ENCODE measurements around the gene HRH3.

Gene HRH3

DNA sequence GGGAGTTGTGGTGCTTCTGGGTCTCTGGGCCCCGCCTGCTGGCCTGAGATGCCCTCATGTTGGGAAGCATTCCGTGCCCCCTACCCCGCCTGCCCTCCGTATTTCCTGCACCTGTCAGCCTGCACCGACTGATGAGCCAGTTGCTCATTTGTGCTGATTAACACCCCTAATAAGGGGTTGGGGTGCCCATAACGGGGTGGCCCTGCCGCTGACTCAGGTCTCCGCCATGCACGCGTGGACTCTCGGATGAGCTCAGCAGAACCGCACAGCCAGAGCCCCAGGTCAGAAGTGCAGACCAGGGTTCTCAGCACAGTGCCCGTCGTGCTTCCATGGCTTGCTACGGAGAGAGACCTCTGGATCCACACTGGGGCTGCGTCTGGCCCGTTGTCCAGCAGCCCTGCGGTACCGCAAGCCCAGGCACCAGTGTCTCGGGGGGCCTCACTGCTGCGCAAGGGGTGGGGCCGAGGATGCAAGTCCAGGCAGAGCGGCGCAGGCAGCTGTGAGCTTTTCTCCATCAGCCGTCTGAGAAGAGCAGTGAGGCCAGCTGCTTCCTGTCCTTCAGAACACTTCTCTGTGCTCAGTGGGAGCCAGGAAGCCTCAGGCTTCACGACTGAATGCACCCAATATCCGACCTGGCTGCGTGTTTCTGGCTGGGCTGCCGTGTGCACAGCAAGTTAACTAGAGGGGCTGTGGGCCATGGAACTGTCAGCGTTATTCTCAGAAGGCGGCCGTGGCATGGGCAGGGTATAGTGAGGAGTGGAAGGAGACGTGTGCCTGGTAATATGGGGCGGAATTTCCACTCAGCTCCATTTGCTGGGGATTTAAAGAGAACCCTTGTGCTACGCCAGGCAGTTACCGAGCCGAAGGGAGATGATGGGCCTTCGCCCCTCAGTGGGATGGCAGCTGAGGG lies 18.6 kb downstream of the HRH3 start:
- DNase-seq (ENCODE audit: low spot score) (no peak), FAIRE-seq (no peak)

DNA sequence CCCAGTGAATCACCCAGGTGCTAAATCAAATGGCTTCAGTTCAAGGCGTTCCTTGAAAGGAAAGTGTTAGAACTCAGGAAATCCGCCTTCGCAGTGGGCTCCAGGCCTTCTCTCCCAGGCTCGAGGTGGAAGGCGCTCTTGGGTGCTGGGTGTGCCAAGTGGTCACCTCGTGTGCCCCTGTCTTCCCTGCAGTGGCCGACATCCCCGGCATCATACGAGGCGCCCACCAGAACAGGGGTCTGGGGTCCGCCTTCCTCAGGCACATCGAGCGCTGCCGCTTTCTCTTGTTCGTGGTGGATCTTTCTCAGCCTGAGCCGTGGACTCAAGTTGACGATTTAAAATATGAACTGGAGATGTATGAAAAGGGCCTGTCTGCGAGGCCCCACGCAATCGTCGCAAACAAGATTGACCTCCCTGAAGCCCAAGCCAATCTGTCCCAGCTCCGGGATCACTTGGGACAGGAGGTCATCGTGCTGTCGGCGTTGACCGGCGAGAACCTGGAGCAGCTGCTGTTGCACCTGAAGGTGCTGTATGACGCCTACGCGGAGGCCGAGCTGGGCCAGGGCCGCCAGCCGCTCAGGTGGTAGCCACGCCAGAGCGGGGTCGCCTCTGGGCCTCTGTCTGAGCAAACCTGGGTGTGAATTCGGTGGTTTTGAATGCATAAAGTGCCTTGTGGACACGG lies 19.4 kb downstream of the HRH3 start:
- DNase-seq (ENCODE audit: low spot score) (no peak), FAIRE-seq (no peak)

DNA sequence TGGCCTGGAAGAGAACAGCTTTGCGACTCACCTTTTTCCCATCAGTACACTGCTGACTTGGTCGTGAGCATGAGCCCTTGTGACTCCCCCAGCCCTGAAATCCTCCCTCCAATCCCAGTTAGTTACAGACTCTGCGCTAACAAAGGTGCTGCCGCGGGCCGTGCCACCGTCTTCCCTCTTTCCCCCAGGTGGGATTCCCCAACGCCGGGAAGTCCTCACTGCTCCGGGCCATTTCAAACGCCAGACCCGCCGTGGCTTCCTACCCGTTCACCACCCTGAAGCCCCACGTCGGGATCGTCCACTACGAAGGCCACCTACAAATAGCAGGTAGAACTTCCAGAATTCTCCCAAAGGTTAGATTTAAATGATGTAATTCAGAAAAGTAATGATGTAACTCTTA lies 21.1 kb downstream of the HRH3 start:
- FAIRE-seq, result no peak
- no peak for DNase-seq (ENCODE audit: low spot score)

DNA sequence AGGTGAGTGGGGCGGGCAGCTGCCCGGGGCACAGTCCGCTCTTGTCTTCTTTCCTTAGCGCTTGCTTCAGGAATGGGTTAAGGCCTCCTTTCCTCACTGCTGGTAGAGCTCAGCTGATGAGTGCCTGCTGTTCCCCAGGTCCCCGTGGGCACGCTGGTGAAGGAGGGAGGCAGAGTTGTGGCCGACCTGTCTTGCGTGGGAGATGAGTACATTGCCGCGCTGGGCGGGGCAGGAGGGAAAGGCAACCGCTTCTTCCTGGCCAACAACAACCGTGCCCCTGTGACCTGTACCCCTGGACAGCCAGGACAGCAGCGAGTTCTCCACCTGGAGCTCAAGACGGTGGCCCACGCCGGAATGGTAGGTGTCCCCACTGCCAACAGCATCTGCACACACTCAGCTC lies 21.6 kb downstream of the HRH3 start:
- FAIRE-seq (no peak), DNase-seq (ENCODE audit: low spot score) (no peak)

GRCh38 chr20:62197801-62198200 lies 22.3 kb downstream of the HRH3 start:
- DNase-seq (ENCODE audit: low spot score), result no peak
- FAIRE-seq, result no peak

GRCh38 chr20:62197311-62197710 lies 22.8 kb downstream of the HRH3 start:
- DNase-seq (ENCODE audit: low spot score), result no peak
- no peak for FAIRE-seq

DNA sequence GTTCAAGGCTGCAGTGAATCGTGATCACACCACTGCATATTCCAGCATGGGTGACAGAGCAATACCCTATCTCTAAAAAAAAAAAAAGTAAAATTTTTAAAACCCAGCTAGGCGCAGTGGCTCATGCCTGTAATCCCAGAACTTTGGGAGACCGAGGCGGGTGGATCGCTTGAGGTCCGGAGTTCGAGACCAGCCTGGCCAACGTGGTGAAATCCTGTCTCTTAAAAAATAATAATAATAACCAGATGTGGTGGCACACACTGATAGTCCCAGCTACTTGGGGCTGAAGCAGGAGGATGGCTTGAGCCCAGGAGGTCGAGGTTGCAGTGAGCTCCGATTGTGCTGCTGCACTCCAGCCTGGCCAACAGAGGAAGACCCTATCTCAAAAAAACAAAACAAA lies 23.8 kb downstream of the HRH3 start:
- DNase-seq (ENCODE audit: low spot score) (no peak), FAIRE-seq (no peak)

GRCh38 chr20:62195736-62196135 lies 24.3 kb downstream of the HRH3 start:
- DNase-seq (ENCODE audit: low spot score) (no peak), FAIRE-seq (no peak)

DNA sequence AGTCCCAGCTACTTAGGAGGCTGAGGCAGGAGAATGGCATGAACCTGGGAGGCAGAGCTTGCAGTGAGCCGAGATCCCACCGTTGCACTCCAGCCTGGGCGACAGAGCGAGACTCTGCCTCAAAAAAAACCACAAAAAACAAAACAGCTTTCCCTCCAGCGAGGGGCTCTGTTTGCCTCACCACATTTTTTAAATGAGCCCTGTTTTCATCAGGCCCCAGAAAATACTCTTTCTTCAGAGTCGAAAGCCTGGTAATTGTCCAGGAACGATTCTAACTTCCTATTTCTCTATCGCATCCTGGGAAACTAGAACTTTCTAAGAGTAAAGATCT lies 25.0 kb downstream of the HRH3 start:
- DNase-seq (ENCODE audit: low spot score) (no peak), FAIRE-seq (no peak)

GRCh38 chr20:62193079-62194025 lies 26.7 kb downstream of the HRH3 start:
- no peak for DNase-seq (ENCODE audit: low spot score)
- no peak for FAIRE-seq

DNA sequence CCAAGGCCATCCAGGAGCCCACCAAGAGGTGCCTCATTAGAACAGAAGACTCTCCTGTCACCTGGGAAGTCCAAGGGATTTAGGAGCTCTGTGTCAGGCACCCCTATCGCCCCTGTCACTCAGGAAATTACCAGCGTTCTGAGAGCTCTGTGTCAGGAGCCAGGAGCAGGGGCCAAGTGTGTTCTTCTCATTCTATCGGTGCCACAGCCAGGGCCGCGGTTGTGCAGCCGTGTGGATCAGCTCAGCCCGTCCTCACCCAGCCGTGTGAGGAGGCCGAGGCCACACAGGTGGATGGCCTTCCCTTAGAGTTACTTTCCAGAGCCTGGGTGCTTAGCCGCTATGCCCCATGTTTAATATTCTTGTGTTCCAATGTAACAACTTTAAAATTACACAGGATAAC lies 27.4 kb downstream of the HRH3 start:
- FAIRE-seq (no peak), DNase-seq (ENCODE audit: low spot score) (no peak)

DNA sequence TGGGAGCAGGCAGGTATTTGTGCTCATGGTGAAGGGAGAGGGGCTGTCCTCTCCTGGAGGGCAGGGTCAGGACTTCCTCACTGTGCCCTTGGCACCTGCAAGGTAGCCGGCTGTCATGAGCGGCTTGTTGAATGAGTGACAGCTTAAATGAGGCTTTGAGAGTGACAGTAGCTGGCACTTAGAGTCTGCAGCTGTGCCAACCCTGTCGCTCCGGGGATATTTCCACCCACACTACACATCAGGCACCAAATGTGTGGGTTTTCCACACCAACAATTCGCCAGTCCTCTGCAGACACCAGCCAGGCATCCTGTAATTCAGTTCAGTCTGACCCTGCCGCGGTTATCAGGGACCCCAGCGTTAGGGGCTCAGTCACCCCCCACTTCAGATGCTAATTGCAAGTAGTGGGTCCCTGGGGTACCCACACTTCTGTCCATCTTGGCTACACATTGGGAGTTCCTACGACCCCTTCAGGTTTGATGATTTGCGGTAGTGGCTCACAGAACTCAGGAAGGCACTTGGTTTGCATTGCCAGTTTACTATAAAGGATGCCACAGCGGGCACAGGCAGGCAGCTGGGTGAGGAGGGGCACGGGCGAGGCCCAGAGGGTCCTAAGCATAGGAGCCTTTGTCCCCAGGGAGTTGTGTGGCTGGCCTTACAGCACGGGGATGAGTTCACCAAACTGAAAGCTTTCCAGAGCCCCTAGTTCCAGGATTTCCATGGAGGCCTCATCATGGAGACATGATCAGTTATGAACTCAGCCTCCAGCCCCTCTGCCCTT lies 28.1 kb downstream of the HRH3 start:
- no peak for DNase-seq (ENCODE audit: low spot score)
- FAIRE-seq, result no peak

- no peak for FAIRE-seq
- no peak for DNase-seq (ENCODE audit: low spot score)
Observed at GRCh38 chr20:62190639-62191411, 29.3 kb downstream of the HRH3 start.

- FAIRE-seq, result no peak
- no peak for DNase-seq (ENCODE audit: low spot score)
Observed at GRCh38 chr20:62186887-62187866, 32.9 kb downstream of the HRH3 start.

GRCh38 chr20:62186096-62186426 lies 34.0 kb downstream of the HRH3 start:
- DNase-seq (ENCODE audit: low spot score) (no peak), FAIRE-seq (no peak)

DNA sequence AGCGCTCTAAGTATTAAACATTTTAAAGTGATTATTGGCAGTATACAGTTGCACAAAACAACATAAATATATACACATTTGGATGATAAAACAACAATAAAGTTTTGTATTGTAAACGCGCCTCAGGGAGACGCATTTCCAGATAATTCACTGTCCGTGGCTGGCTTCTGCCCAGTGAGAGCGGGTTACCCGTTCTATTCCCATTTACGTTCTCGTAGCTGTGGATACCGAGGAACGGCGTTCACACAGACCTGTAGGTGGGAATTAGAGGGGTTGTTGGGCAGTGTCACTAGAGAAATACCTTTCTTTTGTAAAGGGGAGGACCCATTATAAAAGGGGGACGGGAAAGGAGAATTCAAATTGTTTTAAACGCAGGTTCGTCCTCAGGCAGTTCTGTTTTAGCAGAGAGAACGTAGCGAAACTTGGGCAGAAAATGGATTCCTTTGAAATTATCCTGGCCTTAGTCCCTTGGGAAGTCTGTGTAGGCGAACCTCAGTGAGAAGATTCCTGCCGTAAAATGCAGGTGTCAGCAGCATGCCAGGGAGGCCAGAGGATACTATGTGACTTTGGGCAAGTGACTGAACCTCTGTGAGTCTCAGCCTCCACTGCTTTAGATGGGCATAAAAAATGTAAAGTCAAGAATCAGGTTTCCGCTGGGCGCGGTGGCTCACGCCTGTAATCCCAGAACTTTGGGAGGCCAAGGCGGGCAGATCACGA lies 36.5 kb downstream of the HRH3 start:
- no peak for FAIRE-seq
- no peak for DNase-seq (ENCODE audit: low spot score)

GRCh38 chr20:62182469-62183425 lies 37.3 kb downstream of the HRH3 start, which contains the start of gene MTG2:
MTG2 (plus strand) TSS chr20:62183028; CDS start chr20:62193421, 10,393 bp downstream.
- FAIRE-seq (peak; percentile 58), DNase-seq (ENCODE audit: low spot score) (peak; percentile 100)
